Mucosa of rectum (tissue), 2 donors: ENCODE results near the gene SMTNL1.

Experiments
- H3K27ac ChIP-seq, 2 donors: one replicate each; pipeline ENCODE4 v1.7.0; 2013; ENCODE audit warnings: inconsistent platforms in 2 of 2, low read depth in 2 of 2, low read length in 2 of 2
- H3K27me3 ChIP-seq, 2 donors: one replicate each; pipeline ENCODE4 v1.7.0; 2013; ENCODE audit warnings: low read length in 2 of 2; ENCODE audit not compliant: control insufficient read depth in 2 of 2, insufficient read depth in 2 of 2
- H3K36me3 ChIP-seq, 2 donors: one replicate each; pipeline ENCODE4 v1.7.0; 2013; ENCODE audit warnings: low read length in 2 of 2; ENCODE audit not compliant: control insufficient read depth in 2 of 2, insufficient read depth in 2 of 2
- H3K4me1 ChIP-seq, 2 donors: one replicate each; pipeline ENCODE4 v1.7.0; 2013; ENCODE audit warnings: low read length in 2 of 2, mild to moderate bottlenecking in 1 of 2; ENCODE audit not compliant: control insufficient read depth in 2 of 2, insufficient read depth in 2 of 2
- H3K4me3 ChIP-seq, 2 donors: one replicate each; pipeline ENCODE4 v1.7.0; 2013; ENCODE audit warnings: low read length in 2 of 2
- H3K9ac ChIP-seq, 2 donors: one replicate each; pipeline ENCODE4 v1.7.0; 2013; ENCODE audit warnings: low read length in 2 of 2, low read depth in 1 of 2, mild to moderate bottlenecking in 1 of 2
- H3K9me3 ChIP-seq, 2 donors: one replicate each; pipeline ENCODE4 v1.7.0; 2013; ENCODE audit warnings: low read length in 2 of 2; ENCODE audit not compliant: control insufficient read depth in 2 of 2
- donor health status: healthy.
- donor health status: Normal muscosa, but diverticular disease.

The SMTNL1 gene

GRCh38 chr11:57585301-57585700 is 47.9 kb downstream of the SMTNL1 start:
- Histone ChIP-seq H3K4me3 (no peak overlapping the region), H3K36me3 (no peaks in the 10 kb centered on the region), H3K27ac (no peak overlapping the region), H3K9me3 (no peaks in the 10 kb centered on the region), H3K27me3 (no peaks in the 10 kb centered on the region), H3K4me1 (no peaks in the 10 kb centered on the region), H3K9ac (no peak overlapping the region)

- H3K36me3 ChIP-seq: no peaks in the 10 kb centered on the region
- H3K9me3 ChIP-seq: no peaks in the 10 kb centered on the region
- H3K9ac ChIP-seq: no peak overlapping the region
- H3K4me3 ChIP-seq: no peak overlapping the region
- no peaks in the 10 kb centered on the region for H3K4me1 ChIP-seq
- H3K27ac ChIP-seq: no peak overlapping the region
- H3K27me3 ChIP-seq: no peaks in the 10 kb centered on the region
Observed at GRCh38 chr11:57586711-57587245, 49.4 kb downstream of the SMTNL1 start.

GRCh38 chr11:57588046-57588710 is 50.8 kb downstream of the SMTNL1 start:
- Histone ChIP-seq H3K27ac (no peak overlapping the region), H3K36me3 (no peaks in the 10 kb centered on the region), H3K9me3 (no peaks in the 10 kb centered on the region), H3K9ac (no peak overlapping the region), H3K27me3 (no peaks in the 10 kb centered on the region), H3K4me3 (no peak overlapping the region), H3K4me1 (no peaks in the 10 kb centered on the region)

- Histone ChIP-seq H3K9me3 (no peaks in the 10 kb centered on the region), H3K9ac (no peak overlapping the region), H3K36me3 (no peaks in the 10 kb centered on the region), H3K4me1 (no peaks in the 10 kb centered on the region), H3K27me3 (peaks cover 7 to 8% of the 10 kb centered on the region in 2 donors), H3K27ac (no peak overlapping the region), H3K4me3 (no peak overlapping the region)
Observed at GRCh38 chr11:57596266-57596885, 59.0 kb downstream of the SMTNL1 start.

GRCh38 chr11:57597461-57597915 is 60.1 kb downstream of the SMTNL1 start, which contains the start of gene SERPING1:
Gene SERPING1, plus strand, starts transcription at chr11:57597685. Its CDS starts 586 bp downstream, at chr11:57598271.
- H3K36me3 ChIP-seq: no peaks in the 10 kb centered on the region
- H3K27me3 ChIP-seq: peaks cover 7 to 8% of the 10 kb centered on the region in 2 donors
- H3K27ac ChIP-seq: peak within 1 kb of the TSS; percentile 63 to 75
- H3K4me1 ChIP-seq: no peaks in the 10 kb centered on the region
- H3K9me3 ChIP-seq: no peaks in the 10 kb centered on the region
- peak within 1 kb of the TSS; percentile 60 to 63 for H3K4me3 ChIP-seq
- H3K9ac ChIP-seq: peak within 1 kb of the TSS; percentile 41 to 58

GRCh38 chr11:57597916-57598830 is 60.8 kb downstream of the SMTNL1 start:
- H3K27me3 ChIP-seq: peaks cover 7 to 8% of the 10 kb centered on the region in 2 donors
- no peaks in the 10 kb centered on the region for H3K9me3 ChIP-seq
- peak overlapping the region; percentile 9 to 58 for H3K9ac ChIP-seq
- peak overlapping the region; percentile 60 to 63 for H3K4me3 ChIP-seq
- peak overlapping the region; percentile 63 to 75 for H3K27ac ChIP-seq
- no peaks in the 10 kb centered on the region for H3K4me1 ChIP-seq
- no peaks in the 10 kb centered on the region for H3K36me3 ChIP-seq

- H3K27ac ChIP-seq: peak overlapping the region; percentile 63 to 75
- H3K9me3 ChIP-seq: no peaks in the 10 kb centered on the region
- H3K4me3 ChIP-seq: peak overlapping the region; percentile 60 to 63
- peak overlapping the region; percentile 7 to 9 for H3K9ac ChIP-seq
- H3K4me1 ChIP-seq: no peaks in the 10 kb centered on the region
- H3K36me3 ChIP-seq: no peaks in the 10 kb centered on the region
- H3K27me3 ChIP-seq: peaks cover 7 to 8% of the 10 kb centered on the region in 2 donors
Observed at GRCh38 chr11:57598831-57599155, 61.4 kb downstream of the SMTNL1 start.

GRCh38 chr11:57599381-57599780 is 62.0 kb downstream of the SMTNL1 start:
- Histone ChIP-seq H3K27me3 (peaks cover 7 to 8% of the 10 kb centered on the region in 2 donors), H3K27ac (no peak overlapping the region), H3K9me3 (no peaks in the 10 kb centered on the region), H3K4me1 (no peaks in the 10 kb centered on the region), H3K9ac (no peak overlapping the region), H3K36me3 (no peaks in the 10 kb centered on the region), H3K4me3 (no peak overlapping the region)
